Duodenal mucosa (tissue), 2 donors: ENCODE results near the gene VCX2.
"Not testable (repeated sequence)": the region's sequence is repeated elsewhere in the genome, so short reads cannot be mapped to it uniquely, and the experiment has no call there.

Experiments
- H3K27ac ChIP-seq: one replicate; pipeline ENCODE4 v1.7.0; 2013; ENCODE audit warnings: low read depth, low read length
- H3K27me3 ChIP-seq, 2 donors: one replicate each; pipeline ENCODE4 v1.7.0; 2013; ENCODE audit warnings: low read length in 2 of 2, control low read depth in 1 of 2; ENCODE audit not compliant: insufficient read depth in 2 of 2, control insufficient read depth in 1 of 2
- H3K36me3 ChIP-seq, 2 donors: one replicate each; pipeline ENCODE4 v1.7.0; 2013; ENCODE audit warnings: low read length in 2 of 2, control low read depth in 1 of 2; ENCODE audit not compliant: insufficient read depth in 2 of 2, control insufficient read depth in 1 of 2
- H3K4me1 ChIP-seq, 2 donors: one replicate each; pipeline ENCODE4 v1.7.0; 2013; ENCODE audit warnings: low read length in 2 of 2, control low read depth in 1 of 2; ENCODE audit not compliant: insufficient read depth in 2 of 2, control insufficient read depth in 1 of 2
- H3K4me3 ChIP-seq, 2 donors: one replicate each; pipeline ENCODE4 v1.7.0; 2013; ENCODE audit warnings: low read length in 2 of 2, low read depth in 1 of 2
- H3K9ac ChIP-seq, 2 donors: one replicate each; pipeline ENCODE4 v1.7.0; 2013; ENCODE audit warnings: low read length in 2 of 2, low read depth in 1 of 2
- H3K9me3 ChIP-seq, 2 donors: one replicate each; pipeline ENCODE4 v1.7.0; 2013; ENCODE audit warnings: low read length in 2 of 2, control low read depth in 1 of 2; ENCODE audit not compliant: control insufficient read depth in 1 of 2

VCX2 gene

GRCh38 chrX:8183346-8183745 is 12.3 kb upstream of the VCX2 start:
- Histone ChIP-seq H3K4me1 (no peaks in the 10 kb centered on the region), H3K9ac (no peak overlapping the region), H3K36me3 (no peaks in the 10 kb centered on the region), H3K27ac (no peak overlapping the region), H3K9me3 (no peaks in the 10 kb centered on the region), H3K4me3 (no peak overlapping the region), H3K27me3 (no peaks in the 10 kb centered on the region)

- no peak overlapping the region for H3K4me3 ChIP-seq
- H3K27me3 ChIP-seq, result no peaks in the 10 kb centered on the region
- H3K9me3 ChIP-seq, result no peaks in the 10 kb centered on the region
- no peaks in the 10 kb centered on the region for H3K36me3 ChIP-seq
- no peak overlapping the region for H3K27ac ChIP-seq
- H3K9ac ChIP-seq, result no peak overlapping the region
- H3K4me1 ChIP-seq, result no peaks in the 10 kb centered on the region
These were observed 8.6 kb upstream of the VCX2 start for GRCh38 chrX:8179656-8180055.

- H3K27ac ChIP-seq, H3K4me3 ChIP-seq, H3K36me3 ChIP-seq, H3K9me3 ChIP-seq, H3K9ac ChIP-seq, H3K4me1 ChIP-seq, H3K27me3 ChIP-seq: not testable (repeated sequence)
These were observed 17.1 kb downstream of the VCX2 start for GRCh38 chrX:8154011-8154410.

DNA sequence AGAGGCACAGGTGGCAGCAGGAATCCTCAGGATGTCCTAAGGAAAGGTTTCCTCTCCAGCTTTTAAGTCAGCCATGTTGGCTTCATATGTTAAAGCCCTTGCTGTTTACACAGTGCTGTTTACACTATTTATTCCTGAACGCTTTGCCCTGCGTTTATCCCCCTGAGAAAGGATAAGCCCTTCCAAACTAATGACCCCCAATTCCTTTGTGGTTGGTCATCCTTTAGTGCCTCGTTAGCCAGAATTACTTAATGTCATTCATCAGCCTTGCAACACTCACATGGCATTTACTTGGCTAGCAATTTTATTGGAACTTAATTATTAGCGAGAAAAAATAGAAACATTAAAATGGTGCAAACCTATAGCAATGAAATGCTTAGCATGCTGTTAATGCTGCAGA is 23.8 kb downstream of the VCX2 start:
- no peak overlapping the region for H3K4me3 ChIP-seq

GRCh38 chrX:8144925-8145324 is 26.1 kb downstream of the VCX2 start:
- H3K36me3 ChIP-seq, result no peaks in the 10 kb centered on the region
- H3K4me1 ChIP-seq, result no peaks in the 10 kb centered on the region
- H3K27ac ChIP-seq, result no peak overlapping the region
- H3K9ac ChIP-seq, result no peak overlapping the region
- no peaks in the 10 kb centered on the region for H3K9me3 ChIP-seq
- H3K4me3 ChIP-seq, result no peak overlapping the region
- no peaks in the 10 kb centered on the region for H3K27me3 ChIP-seq

More for the DNA sequence above, 23.8 kb downstream of the VCX2 start:
- Histone ChIP-seq H3K9ac (no peak overlapping the region), H3K4me1 (no peaks in the 10 kb centered on the region), H3K36me3 (no peaks in the 10 kb centered on the region), H3K27ac (no peak overlapping the region), H3K27me3 (no peaks in the 10 kb centered on the region), H3K9me3 (peaks cover 0 to 2% of the 10 kb centered on the region in 2 donors)

- Histone ChIP-seq H3K36me3 (no peaks in the 10 kb centered on the region), H3K4me1 (no peaks in the 10 kb centered on the region), H3K27ac (no peak overlapping the region), H3K27me3 (no peaks in the 10 kb centered on the region), H3K9ac (no peak overlapping the region), H3K4me3 (no peak overlapping the region), H3K9me3 (no peaks in the 10 kb centered on the region)
These were observed 29.2 kb downstream of the VCX2 start for GRCh38 chrX:8141896-8142295.

DNA sequence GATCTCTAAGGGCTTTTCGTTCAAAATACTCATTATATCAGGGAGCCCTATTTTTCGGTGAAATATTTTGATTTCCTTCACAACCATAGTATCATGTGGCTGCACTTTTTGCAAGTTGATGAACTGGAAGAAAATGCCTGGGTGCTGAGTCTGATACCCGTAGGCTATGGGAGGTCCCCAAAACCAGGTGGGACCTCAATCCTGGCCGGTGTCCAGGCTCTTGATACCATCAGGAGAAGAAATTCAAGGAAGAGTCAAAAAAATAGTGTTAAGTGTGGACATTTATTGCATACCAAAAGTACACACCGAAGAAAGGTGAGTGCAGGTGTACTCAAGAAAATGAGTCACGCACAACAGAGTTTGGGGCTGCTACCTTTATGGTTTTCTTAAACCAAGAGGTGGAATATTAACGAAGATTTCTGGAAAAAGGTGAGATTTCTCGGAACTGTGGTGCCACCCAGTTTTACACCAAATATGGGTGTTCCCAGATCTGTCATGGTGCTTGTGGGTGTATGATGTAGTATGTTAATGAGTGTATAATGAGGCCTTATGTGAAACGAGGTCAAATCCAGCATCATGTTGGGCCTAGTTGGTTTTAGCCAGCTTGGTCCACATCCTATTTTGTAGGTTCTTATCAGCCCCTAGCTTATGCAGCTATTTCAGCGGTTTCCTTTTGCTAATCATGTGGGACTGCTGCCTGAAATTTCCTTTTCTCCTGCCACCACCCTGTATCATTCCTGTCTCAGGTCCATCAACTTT is 29.9 kb downstream of the VCX2 start:
- H3K36me3 ChIP-seq, result no peaks in the 10 kb centered on the region
- no peak overlapping the region for H3K27ac ChIP-seq
- no peaks in the 10 kb centered on the region for H3K4me1 ChIP-seq
- no peaks in the 10 kb centered on the region for H3K27me3 ChIP-seq
- H3K4me3 ChIP-seq, result no peak overlapping the region
- no peaks in the 10 kb centered on the region for H3K9me3 ChIP-seq
- H3K9ac ChIP-seq, result no peak overlapping the region

GRCh38 chrX:8139716-8140115 is 31.4 kb downstream of the VCX2 start:
- Histone ChIP-seq H3K36me3 (no peaks in the 10 kb centered on the region), H3K4me1 (no peaks in the 10 kb centered on the region), H3K27ac (no peak overlapping the region), H3K9me3 (no peaks in the 10 kb centered on the region), H3K27me3 (no peaks in the 10 kb centered on the region), H3K9ac (no peak overlapping the region), H3K4me3 (no peak overlapping the region)

DNA sequence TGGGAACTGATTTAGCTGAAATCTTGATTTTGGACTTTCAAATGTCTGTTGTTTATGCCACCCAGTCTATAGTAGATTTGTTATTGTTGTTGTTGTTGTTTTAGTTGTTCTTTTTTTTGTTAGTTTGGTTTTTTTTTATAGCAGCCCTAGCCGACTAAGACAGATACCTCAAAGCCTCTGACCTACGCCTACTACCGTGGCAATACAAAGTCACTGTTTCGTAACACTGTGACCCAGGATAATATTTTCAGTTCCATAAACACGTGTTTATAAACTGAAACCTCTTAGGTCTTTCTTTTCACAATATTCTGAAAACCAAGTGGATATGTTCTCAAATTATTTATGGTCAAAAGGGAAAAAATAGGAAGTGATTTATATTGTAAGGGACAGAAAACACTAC is 32.8 kb downstream of the VCX2 start:
- H3K27ac ChIP-seq, result no peak overlapping the region
- no peaks in the 10 kb centered on the region for H3K27me3 ChIP-seq

DNA sequence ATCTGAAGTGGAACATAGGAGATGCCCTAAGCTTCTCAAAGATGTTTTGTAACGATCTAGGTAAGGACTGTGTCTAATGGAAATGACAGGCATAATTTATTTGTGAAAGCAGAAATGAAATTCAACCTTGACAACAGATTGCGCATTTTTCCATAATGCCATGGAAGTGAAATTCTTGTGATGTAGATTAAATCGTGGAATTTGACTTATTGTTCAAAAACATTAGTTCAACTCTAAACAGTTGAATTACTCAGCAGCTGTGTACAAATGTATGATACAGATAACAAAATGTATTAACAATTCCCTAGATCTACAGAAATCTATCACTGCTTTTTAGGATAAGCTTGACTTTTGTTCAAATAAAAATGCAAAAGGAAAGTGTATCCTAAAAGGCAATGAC is 44.4 kb downstream of the VCX2 start:
- H3K27ac ChIP-seq, result no peak overlapping the region
- no peak overlapping the region for H3K9ac ChIP-seq
- no peaks in the 10 kb centered on the region for H3K9me3 ChIP-seq

More for the DNA sequence above, 32.8 kb downstream of the VCX2 start:
- H3K4me3 ChIP-seq, result no peak overlapping the region
- peaks cover 0 to 2% of the 10 kb centered on the region in 2 donors for H3K9me3 ChIP-seq
- no peak overlapping the region for H3K9ac ChIP-seq
- no peaks in the 10 kb centered on the region for H3K36me3 ChIP-seq
- no peaks in the 10 kb centered on the region for H3K4me1 ChIP-seq

More for the DNA sequence above, 44.4 kb downstream of the VCX2 start:
- Histone ChIP-seq H3K4me1 (no peaks in the 10 kb centered on the region), H3K27me3 (no peaks in the 10 kb centered on the region), H3K36me3 (no peaks in the 10 kb centered on the region), H3K4me3 (no peak overlapping the region)
